ENCODE data around the gene POGZ.

GRCh38 chr1:151391079-151391563 is 68.2 kb downstream of the POGZ start:
- TF ChIP-seq CTCF (IDR thresholded peaks at IDR 0.05) (no peak), POLR2A (IDR thresholded peaks at IDR 0.05) (no peak), POLR2AphosphoS5 (IDR thresholded peaks at IDR 0.05) (no peak)

All from gastroesophageal sphincter (tissue), 3 donors.